Activated CD8-positive, alpha-beta memory T cell treated with anti-CD3 and anti-CD28 coated beads for 36 hours (primary cell): ENCODE measurements around the gene WBP2NL. TPM values are rescaled to one million over a fixed set of nuclear protein-coding genes. Genes with fewer than 3 reads are reported as not detected.

Source experiments
- CTCF ChIA-PET: fragments of 350-600 bp; sonication (Branson Sonifier 250); formaldehyde crosslinking; loops from one replicate; lab custom pipeline; 2021; ENCODE audit warnings: antibody characterized with exemption; lab: Charles Lee
- POLR2A ChIA-PET: fragments of 350-600 bp; sonication (Branson Sonifier 250); formaldehyde crosslinking; loops from one replicate; lab custom pipeline; 2021; ENCODE audit warnings: antibody characterized with exemption; lab: Charles Lee
- total RNA-seq, 2 experiments: library from RNA; stranded (reverse); gene quantifications; one replicate each; pipeline ENCODE4 v1.2.3, GENCODE V29; 2021

Gene WBP2NL
- total RNA-seq, 2 experiments from 2014 or later = 0.36 to 0.42 TPM

- CTCF ChIA-PET = no interaction called here
These were observed 14.8 kb downstream of the WBP2NL start for GRCh38 chr22:42013385-42013784.

GRCh38 chr22:42016111-42016510 is 17.5 kb downstream of the WBP2NL start:
- CTCF ChIA-PET = no interaction called here
- POLR2A ChIA-PET = no interaction called here

More at GRCh38 chr22:42013385-42013784, 14.8 kb downstream of the WBP2NL start:
- POLR2A ChIA-PET = no interaction called here

- CTCF ChIA-PET = interaction anchor here (0.7 kb wide), 1 partner anchor 268 kb away, joined by 3 read pairs; no protein-coding TSS in a partner anchor
- POLR2A ChIA-PET = no interaction called here
These were observed 19.6 kb downstream of the WBP2NL start for GRCh38 chr22:42018224-42018623.

GRCh38 chr22:42021571-42021970 is 23.0 kb downstream of the WBP2NL start:
- ChIA-PET POLR2A (no interaction called here), CTCF (no interaction called here)

- ChIA-PET CTCF (no interaction called here), POLR2A (no interaction called here)
These were observed 23.7 kb downstream of the WBP2NL start for GRCh38 chr22:42022162-42022847.

- ChIA-PET POLR2A (interaction anchor here (0.9 kb wide), 1 partner anchor 65 kb away, joined by 3 read pairs; the partner anchor contains the start of gene NDUFA6), CTCF (no interaction called here)
These were observed 26.8 kb downstream of the WBP2NL start for GRCh38 chr22:42025421-42025820.

GRCh38 chr22:42026705-42027104 is 28.1 kb downstream of the WBP2NL start:
- ChIA-PET CTCF (no interaction called here), POLR2A (no interaction called here)

- POLR2A ChIA-PET = interaction anchor here (0.5 to 0.6 kb wide), 2 partner anchors 15 to 90 kb away, joined by 3 to 5 read pairs; no protein-coding TSS in a partner anchor
- CTCF ChIA-PET = interaction anchor here (1.6 kb wide), 1 partner anchor 410 kb away, joined by 3 read pairs; no protein-coding TSS in a partner anchor
These were observed 34.9 kb downstream of the WBP2NL start for GRCh38 chr22:42033263-42034181.

- POLR2A ChIA-PET = no interaction called here
These were observed 36.7 kb downstream of the WBP2NL start for GRCh38 chr22:42035256-42035655.

GRCh38 chr22:42039271-42039670 is 40.7 kb downstream of the WBP2NL start:
- ChIA-PET POLR2A (no interaction called here), CTCF (no interaction called here)

More at GRCh38 chr22:42035256-42035655, 36.7 kb downstream of the WBP2NL start:
- CTCF ChIA-PET = no interaction called here

GRCh38 chr22:42041784-42042183 is 43.2 kb downstream of the WBP2NL start:
- ChIA-PET CTCF (no interaction called here), POLR2A (no interaction called here)

GRCh38 chr22:42050641-42051180 is 52.1 kb downstream of the WBP2NL start:
- CTCF ChIA-PET = no interaction called here
- POLR2A ChIA-PET = no interaction called here

GRCh38 chr22:42052765-42053164 is 54.2 kb downstream of the WBP2NL start:
- ChIA-PET CTCF (no interaction called here), POLR2A (no interaction called here)

- ChIA-PET CTCF (no interaction called here), POLR2A (no interaction called here)
These were observed 58.3 kb downstream of the WBP2NL start for GRCh38 chr22:42056757-42057511.

- CTCF ChIA-PET = no interaction called here
- POLR2A ChIA-PET = no interaction called here
These were observed 61.9 kb downstream of the WBP2NL start for GRCh38 chr22:42060489-42060888.

- POLR2A ChIA-PET = no interaction called here
- CTCF ChIA-PET = interaction anchor here (0.7 kb wide), 1 partner anchor 506 kb away, joined by 5 read pairs; no protein-coding TSS in a partner anchor
These were observed 62.5 kb downstream of the WBP2NL start for GRCh38 chr22:42061041-42061440.

- ChIA-PET CTCF (no interaction called here), POLR2A (interaction anchor here (0.5 kb wide), 1 partner anchor 210 kb away, joined by 7 read pairs; no protein-coding TSS in a partner anchor)
These were observed 64.0 kb downstream of the WBP2NL start for GRCh38 chr22:42062506-42063170.

GRCh38 chr22:42064629-42065028 is 66.0 kb downstream of the WBP2NL start:
- CTCF ChIA-PET = no interaction called here
- POLR2A ChIA-PET = interaction anchor here (0.5 kb wide), 1 partner anchor 302 kb away, joined by 14 read pairs; no protein-coding TSS in a partner anchor
